ENCODE measurements around the gene CCDC38.
A peak's percentile ranks its signal among the peaks of the same experiment; 100 is the strongest.

CCDC38 gene

GRCh38 chr12:95882873-95883272 lies 59.5 kb downstream of the CCDC38 start:
- H3K4me3 ChIP-seq (ENCODE audit: low read depth, low read length), result no peak overlapping the region
- no peaks in the 10 kb centered on the region for H3K9me3 ChIP-seq (ENCODE audit: control insufficient read depth, insufficient read depth, low read length)
- no peak overlapping the region for H3K9ac ChIP-seq (ENCODE audit: low read depth, low read length)
- no peak overlapping the region for H3K27ac ChIP-seq (ENCODE audit: low read depth, low read length)
- H3K27me3 ChIP-seq (ENCODE audit: control insufficient read depth, insufficient read depth, low read length), result no peaks in the 10 kb centered on the region
- no peaks in the 10 kb centered on the region for H3K4me1 ChIP-seq (ENCODE audit: control insufficient read depth, insufficient read depth, low read length)
- H3K36me3 ChIP-seq (ENCODE audit: control insufficient read depth, insufficient read depth, low read length), result no peaks in the 10 kb centered on the region

GRCh38 chr12:95882080-95882479 lies 60.3 kb downstream of the CCDC38 start:
- no peak overlapping the region for H3K27ac ChIP-seq (ENCODE audit: low read depth, low read length)
- H3K27me3 ChIP-seq (ENCODE audit: control insufficient read depth, insufficient read depth, low read length), result no peaks in the 10 kb centered on the region
- H3K4me1 ChIP-seq (ENCODE audit: control insufficient read depth, insufficient read depth, low read length), result no peaks in the 10 kb centered on the region

GRCh38 chr12:95881331-95881955 lies 61.0 kb downstream of the CCDC38 start:
- Histone ChIP-seq H3K4me1 (ENCODE audit: control insufficient read depth, insufficient read depth, low read length) (no peaks in the 10 kb centered on the region), H3K9ac (ENCODE audit: low read depth, low read length) (no peak overlapping the region), H3K4me3 (ENCODE audit: low read depth, low read length) (no peak overlapping the region), H3K9me3 (ENCODE audit: control insufficient read depth, insufficient read depth, low read length) (no peaks in the 10 kb centered on the region), H3K36me3 (ENCODE audit: control insufficient read depth, insufficient read depth, low read length) (no peaks in the 10 kb centered on the region), H3K27me3 (ENCODE audit: control insufficient read depth, insufficient read depth, low read length) (no peaks in the 10 kb centered on the region), H3K27ac (ENCODE audit: low read depth, low read length) (no peak overlapping the region)

More at GRCh38 chr12:95882080-95882479, 60.3 kb downstream of the CCDC38 start:
- H3K9me3 ChIP-seq (ENCODE audit: control insufficient read depth, insufficient read depth, low read length), result no peaks in the 10 kb centered on the region
- H3K4me3 ChIP-seq (ENCODE audit: low read depth, low read length), result no peak overlapping the region
- no peaks in the 10 kb centered on the region for H3K36me3 ChIP-seq (ENCODE audit: control insufficient read depth, insufficient read depth, low read length)
- no peak overlapping the region for H3K9ac ChIP-seq (ENCODE audit: low read depth, low read length)

- Histone ChIP-seq H3K27ac (ENCODE audit: low read depth, low read length) (no peak overlapping the region), H3K36me3 (ENCODE audit: control insufficient read depth, insufficient read depth, low read length) (no peaks in the 10 kb centered on the region)
Measured at GRCh38 chr12:95880895-95881294, 61.5 kb downstream of the CCDC38 start.

GRCh38 chr12:95877622-95878021 lies 64.8 kb downstream of the CCDC38 start:
- Histone ChIP-seq H3K4me3 (ENCODE audit: low read depth, low read length) (no peak overlapping the region), H3K27ac (ENCODE audit: low read depth, low read length) (no peak overlapping the region), H3K9ac (ENCODE audit: low read depth, low read length) (no peak overlapping the region), H3K36me3 (ENCODE audit: control insufficient read depth, insufficient read depth, low read length) (no peaks in the 10 kb centered on the region), H3K9me3 (ENCODE audit: control insufficient read depth, insufficient read depth, low read length) (no peaks in the 10 kb centered on the region; the same call in 1 of the 2 replicates), H3K27me3 (ENCODE audit: control insufficient read depth, insufficient read depth, low read length) (no peaks in the 10 kb centered on the region), H3K4me1 (ENCODE audit: control insufficient read depth, insufficient read depth, low read length) (peaks cover 14% of the 10 kb centered on the region; the same call in 1 of the 2 replicates)

More at GRCh38 chr12:95880895-95881294, 61.5 kb downstream of the CCDC38 start:
- Histone ChIP-seq H3K4me1 (ENCODE audit: control insufficient read depth, insufficient read depth, low read length) (no peaks in the 10 kb centered on the region), H3K9ac (ENCODE audit: low read depth, low read length) (no peak overlapping the region), H3K9me3 (ENCODE audit: control insufficient read depth, insufficient read depth, low read length) (no peaks in the 10 kb centered on the region; the same call in 1 of the 2 replicates), H3K27me3 (ENCODE audit: control insufficient read depth, insufficient read depth, low read length) (no peaks in the 10 kb centered on the region), H3K4me3 (ENCODE audit: low read depth, low read length) (no peak overlapping the region)

- H3K27me3 ChIP-seq (ENCODE audit: control insufficient read depth, insufficient read depth, low read length), result no peaks in the 10 kb centered on the region
- no peak overlapping the region for H3K4me3 ChIP-seq (ENCODE audit: low read depth, low read length)
- no peak overlapping the region for H3K9ac ChIP-seq (ENCODE audit: low read depth, low read length)
- no peak overlapping the region for H3K27ac ChIP-seq (ENCODE audit: low read depth, low read length)
- H3K9me3 ChIP-seq (ENCODE audit: control insufficient read depth, insufficient read depth, low read length), result no peaks in the 10 kb centered on the region; the same call in 1 of the 2 replicates
- no peaks in the 10 kb centered on the region; the same call in 1 of the 2 replicates for H3K36me3 ChIP-seq (ENCODE audit: control insufficient read depth, insufficient read depth, low read length)
- peaks cover 14% of the 10 kb centered on the region; the same call in 1 of the 2 replicates for H3K4me1 ChIP-seq (ENCODE audit: control insufficient read depth, insufficient read depth, low read length)
Measured at GRCh38 chr12:95874452-95874851, 68.0 kb downstream of the CCDC38 start.

GRCh38 chr12:95870897-95871296 lies 71.5 kb downstream of the CCDC38 start:
- Histone ChIP-seq H3K4me3 (ENCODE audit: low read depth, low read length) (no peak overlapping the region), H3K27me3 (ENCODE audit: control insufficient read depth, insufficient read depth, low read length) (no peaks in the 10 kb centered on the region), H3K4me1 (ENCODE audit: control insufficient read depth, insufficient read depth, low read length) (peaks cover 14% of the 10 kb centered on the region; the same call in 1 of the 2 replicates), H3K27ac (ENCODE audit: low read depth, low read length) (no peak overlapping the region), H3K36me3 (ENCODE audit: control insufficient read depth, insufficient read depth, low read length) (peaks cover 27% of the 10 kb centered on the region), H3K9ac (ENCODE audit: low read depth, low read length) (no peak overlapping the region), H3K9me3 (ENCODE audit: control insufficient read depth, insufficient read depth, low read length) (no peaks in the 10 kb centered on the region)

GRCh38 chr12:95863337-95863736 lies 79.1 kb downstream of the CCDC38 start:
- Histone ChIP-seq H3K27me3 (ENCODE audit: control insufficient read depth, insufficient read depth, low read length) (no peaks in the 10 kb centered on the region), H3K36me3 (ENCODE audit: control insufficient read depth, insufficient read depth, low read length) (peaks cover 76% of the 10 kb centered on the region), H3K9ac (ENCODE audit: low read depth, low read length) (no peak overlapping the region), H3K4me3 (ENCODE audit: low read depth, low read length) (no peak overlapping the region), H3K4me1 (ENCODE audit: control insufficient read depth, insufficient read depth, low read length) (peaks cover 4% of the 10 kb centered on the region; the same call in 1 of the 2 replicates), H3K27ac (ENCODE audit: low read depth, low read length) (no peak overlapping the region), H3K9me3 (ENCODE audit: control insufficient read depth, insufficient read depth, low read length) (peaks cover 5% of the 10 kb centered on the region)

GRCh38 chr12:95862038-95862437 lies 80.4 kb downstream of the CCDC38 start:
- H3K27ac ChIP-seq (ENCODE audit: low read depth, low read length), result no peak overlapping the region
- no peaks in the 10 kb centered on the region for H3K27me3 ChIP-seq (ENCODE audit: control insufficient read depth, insufficient read depth, low read length)
- H3K4me3 ChIP-seq (ENCODE audit: low read depth, low read length), result no peak overlapping the region
- peaks cover 4% of the 10 kb centered on the region; the same call in 1 of the 2 replicates for H3K4me1 ChIP-seq (ENCODE audit: control insufficient read depth, insufficient read depth, low read length)
- peaks cover 5% of the 10 kb centered on the region for H3K9me3 ChIP-seq (ENCODE audit: control insufficient read depth, insufficient read depth, low read length)
- peaks cover 63% of the 10 kb centered on the region for H3K36me3 ChIP-seq (ENCODE audit: control insufficient read depth, insufficient read depth, low read length)
- no peak overlapping the region for H3K9ac ChIP-seq (ENCODE audit: low read depth, low read length)

- peaks cover 44% of the 10 kb centered on the region for H3K36me3 ChIP-seq (ENCODE audit: control insufficient read depth, insufficient read depth, low read length)
- H3K9ac ChIP-seq (ENCODE audit: low read depth, low read length), result peak overlapping the region; percentile 95
- no peaks in the 10 kb centered on the region for H3K27me3 ChIP-seq (ENCODE audit: control insufficient read depth, insufficient read depth, low read length)
- peaks cover 4% of the 10 kb centered on the region; the same call in 1 of the 2 replicates for H3K4me1 ChIP-seq (ENCODE audit: control insufficient read depth, insufficient read depth, low read length)
- peaks cover 5% of the 10 kb centered on the region for H3K9me3 ChIP-seq (ENCODE audit: control insufficient read depth, insufficient read depth, low read length)
- H3K4me3 ChIP-seq (ENCODE audit: low read depth, low read length), result peak overlapping the region; percentile 92
- H3K27ac ChIP-seq (ENCODE audit: low read depth, low read length), result no peak overlapping the region
Measured at GRCh38 chr12:95859947-95860850, 82.2 kb downstream of the CCDC38 start.

Data from HUES48 (cell line).